K562 (cell line): ENCODE data around the gene SH3RF1. TPM values are rescaled to one million over a fixed set of nuclear protein-coding genes. Genes with fewer than 3 reads are reported as not detected.
A peak's percentile ranks its signal among the peaks of the same experiment; 100 is the strongest.

ENCODE experiments used
- ATAC-seq: fragments of 200-7000 bp; cut with Tn5 transposase; 3 replicates; pipeline ENCODE4 v1.9.1; 2020; ENCODE audit warnings: moderate library complexity
- BruUV-seq: library from RNA; stranded (reverse); fragments of 400-500 nt; replicated peaks from 2 replicates; lab custom pipeline; 2021; lab: Mats Ljungman, UMichigan
- CTCF ChIA-PET: fragments of 300-600 bp; formaldehyde crosslinking; extraction: SDS; loops from one replicate; lab custom pipeline; 2021; ENCODE audit warnings: low intra/inter-chr PET ratio; lab: Yijun Ruan, JAX
- POLR2A ChIA-PET: fragments of 300-600, 350-650 bp; sonication (Branson Sonifier 250); formaldehyde crosslinking; extraction: SDS; loops from one replicate; lab custom pipeline; 2021; ENCODE audit warnings: antibody characterized with exemption, inconsistent platforms; lab: Yijun Ruan, JAX
- DNase-seq, 4 experiments: peaks; one replicate each; pipeline versions ENCODE4 v3.0.0 to v3.0.0-alpha.2; 2011 to 2018; ENCODE audit warnings: low spot score in 3 of 4, mixed read lengths in 3 of 4; ENCODE audit errors: extremely low read depth in 1 of 4
- FAIRE-seq: peaks from 2 replicates; lab custom pipeline; 2011; peaks lifted over from hg19 to GRCh38; lab: Jason Lieb, UNC
- H2AFZ ChIP-seq: 2 replicates; pipeline ENCODE4 v1.6.0; 2011; ENCODE audit warnings: low read depth, low read length, control low read depth, inconsistent platforms
- H3K27ac ChIP-seq: fragments of 200-600 bp; 3 replicates; pipeline ENCODE4 v1.8.0; 2011; ENCODE audit warnings: low read depth, mild to moderate bottlenecking, control low read depth, inconsistent platforms, low read length, moderate library complexity, mixed read lengths; ENCODE audit errors: extremely low read depth
- H3K27me3 ChIP-seq, 2 experiments: fragments of 300-600 bp in 1 of 2; 2 replicates in 1 of 2; 3 replicates in 1 of 2; pipeline versions ENCODE4 v1.6.0 to v1.8.0; 2011; ENCODE audit warnings: inconsistent platforms in 2 of 2, low read length in 2 of 2, mild to moderate bottlenecking in 1 of 2, mixed read lengths in 1 of 2, moderate library complexity in 1 of 2; ENCODE audit not compliant: control insufficient read depth in 2 of 2, insufficient read depth in 2 of 2
- H3K36me3 ChIP-seq: fragments of 300-600 bp; 3 replicates; pipeline ENCODE4 v1.8.0; 2011; ENCODE audit warnings: mild to moderate bottlenecking, low read length, inconsistent platforms; ENCODE audit not compliant: control insufficient read depth, insufficient read depth
- H3K4me1 ChIP-seq, 2 experiments: fragments of 200-600 bp in 1 of 2; replicated peaks in 1 of 2; 2 replicates in 1 of 2; 3 replicates in 1 of 2; pipeline versions ENCODE4 v1.5.1 to v1.8.0; 2011; ENCODE audit warnings: inconsistent platforms in 2 of 2, low read length in 2 of 2, mild to moderate bottlenecking in 1 of 2, mixed read lengths in 1 of 2, moderate library complexity in 1 of 2; ENCODE audit not compliant: control insufficient read depth in 2 of 2, insufficient read depth in 2 of 2
- H3K4me2 ChIP-seq: 2 replicates; pipeline ENCODE4 v1.6.1; 2011; ENCODE audit warnings: low read length, control low read depth, inconsistent platforms, mixed read lengths; ENCODE audit not compliant: insufficient read depth
- H3K4me3 ChIP-seq: fragments of 200-600 bp; sonication (generic), shearing (Covaris generic); 2 replicates; pipeline ENCODE4 v1.5.1; 2016; ENCODE audit warnings: control low read depth, inconsistent platforms
- H3K79me2 ChIP-seq: fragments of 200-600 bp; 3 replicates; pipeline ENCODE4 v1.8.0; 2011; ENCODE audit warnings: low read length, inconsistent platforms; ENCODE audit not compliant: control insufficient read depth, insufficient read depth
- H3K9ac ChIP-seq, 2 experiments: 2 replicates each; pipeline versions ENCODE4 v1.6.0 to v1.6.1; 2011; ENCODE audit warnings: low read depth in 2 of 2, low read length in 2 of 2, control low read depth in 1 of 2, inconsistent platforms in 1 of 2, mild to moderate bottlenecking in 1 of 2, mixed read lengths in 1 of 2; ENCODE audit not compliant: insufficient read depth in 1 of 2
- H3K9me1 ChIP-seq: one replicate; pipeline ENCODE4 v1.6.0; 2011; ENCODE audit warnings: inconsistent platforms, mild to moderate bottlenecking, low read length, moderate library complexity; ENCODE audit not compliant: control insufficient read depth, insufficient read depth
- H3K9me3 ChIP-seq: replicated peaks from 2 replicates; pipeline ENCODE4 v1.5.1; 2011; ENCODE audit warnings: low read depth, low read length, inconsistent platforms; ENCODE audit not compliant: control insufficient read depth, insufficient read depth
- H4K20me1 ChIP-seq: replicated peaks from 2 replicates; pipeline ENCODE4 v1.6.1; 2011; ENCODE audit warnings: low read length, inconsistent platforms, mixed read lengths; ENCODE audit not compliant: control insufficient read depth, insufficient read depth
- ATF1 ChIP-seq, 2 experiments: fragments of 450-650 bp in 1 of 2; IDR thresholded peaks; 2 replicates each; pipeline ENCODE4 v1.6.1; 2016; ENCODE audit warnings: missing compliant biosample characterization in 1 of 2, missing genetic modification characterization in 1 of 2
- FUS ChIP-seq: fragments of 200-400 bp; formaldehyde crosslinking; optimal IDR thresholded peaks from 2 replicates; pipeline ENCODE3; 2017; ENCODE audit warnings: low read depth, low read length
- NR2C1 ChIP-seq, 2 experiments: fragments of 450-650 bp; IDR thresholded peaks; 2 replicates each; pipeline ENCODE4 v1.6.1; 2017; ENCODE audit warnings: mild to moderate bottlenecking in 2 of 2, antibody characterized with exemption in 1 of 2, inconsistent platforms in 1 of 2, missing compliant biosample characterization in 1 of 2, missing genetic modification characterization in 1 of 2
- NR2C2 ChIP-seq, 2 experiments: fragments of 200-800 bp in 1 of 2; sonication (Bioruptor generic) in 1 of 2; sonication (generic) in 1 of 2; formaldehyde crosslinking in 1 of 2; IDR thresholded peaks; 2 replicates each; pipeline versions ENCODE4 v1.6.1 to v1.8.0; 2016 to 2022; ENCODE audit warnings: mild to moderate bottlenecking in 1 of 2, missing compliant biosample characterization in 1 of 2, missing genetic modification characterization in 1 of 2, missing genetic modification reagents in 1 of 2
- ZNF12 ChIP-seq: sonication (generic); formaldehyde crosslinking; IDR thresholded peaks from 2 replicates; pipeline ENCODE4 v1.4.0; 2020; ENCODE audit warnings: mild to moderate bottlenecking, missing genetic modification reagents
- ZNF584 ChIP-seq: fragments of 200-800 bp; sonication (Bioruptor generic); IDR thresholded peaks from 2 replicates; pipeline ENCODE4 v1.6.1; 2016; ENCODE audit warnings: low read depth, mild to moderate bottlenecking, missing genetic modification characterization, missing compliant biosample characterization
- WGBS: fragments of 100-300 bp; shearing (Covaris generic); methylation state at CpG from one replicate; pipeline ENCODE4 v1.1.6; 2016; ENCODE audit warnings: low coverage, mixed read lengths; ENCODE audit not compliant: insufficient coverage; ENCODE audit errors: missing lambda C conversion rate; 5-methylcytosine and 5-hydroxymethylcytosine counted together
- in situ Hi-C: fragments of 300-500 bp; cut with MboI; formaldehyde crosslinking; loops from 4 replicates; pipeline ENCODE4 v1.15.0; 2018; ENCODE audit warnings: inconsistent platforms, mixed read lengths
- intact Hi-C: fragments of 100-400 bp; cut with micrococcal nuclease; formaldehyde crosslinking; loops from 2 replicates; pipeline ENCODE4 v1.14.2; 2022
- polyA plus RNA-seq, 8 experiments: library from polyadenylated mRNA; depleted of rRNA in 4 of 8; stranded (reverse) in 5 of 8; unstranded in 3 of 8; fragments of >200 nt; fragmentation: Nextera tagmentation in 2 of 8; fragmentation: Illumina TruSeq in 1 of 8; extraction: Ambion mirVana in 2 of 8; extraction: Trizol in 1 of 8; gene quantifications; 2 replicates each; pipeline versions ENCODE4 v1.2.1 to v1.2.3, GENCODE V29; 2011 to 2014; ENCODE audit warnings: inconsistent platforms in 1 of 8, missing spikeins in 1 of 8
- total RNA-seq, 7 experiments: library from RNA; depleted of rRNA in 6 of 7; stranded (reverse); fragments of >200 nt in 6 of 7; fragmentation: Illumina TruSeq in 2 of 7; extraction: Trizol in 2 of 7; gene quantifications; 2 replicates each; pipeline versions ENCODE4 v1.2.1 to v1.2.3, GENCODE V29; 2011 to 2021; ENCODE audit warnings: low replicate concordance in 1 of 7
- TF ChIP-seq, protein P1 (sequence below), 2 experiments: fragments of 450-650 bp in 1 of 2; IDR thresholded peaks; 2 replicates each; pipeline ENCODE4 v1.6.1; 2011 to 2017; ENCODE audit warnings: low read depth in 2 of 2, antibody characterized with exemption in 1 of 2, borderline replicate concordance in 1 of 2, low read length in 1 of 2, mild to moderate bottlenecking in 1 of 2, mixed read lengths in 1 of 2; ENCODE audit not compliant: control insufficient read depth in 1 of 2
- TF ChIP-seq, protein P2 (sequence below), 2 experiments: fragments of 450-650 bp in 1 of 2; sonication (generic) in 1 of 2; formaldehyde crosslinking; conservative IDR thresholded peaks; 2 replicates each; pipeline versions ENCODE4 v1.4.0 to v1.8.1; 2020 to 2022; ENCODE audit warnings: mild to moderate bottlenecking in 1 of 2, missing genetic modification reagents in 1 of 2
- TF ChIP-seq, protein P3 (sequence below), 2 experiments: fragments of 200-800 bp in 1 of 2; sonication (Bioruptor generic) in 1 of 2; sonication (generic) in 1 of 2; formaldehyde crosslinking in 1 of 2; IDR thresholded peaks in 1 of 2; conservative IDR thresholded peaks in 1 of 2; 2 replicates each; pipeline versions ENCODE4 v1.5.0 to v1.6.1; 2016 to 2020; ENCODE audit warnings: missing compliant biosample characterization in 1 of 2, missing genetic modification characterization in 1 of 2, missing genetic modification reagents in 1 of 2

SH3RF1 gene
- total and polyA plus RNA-seq, 9 of the 15 experiments (the other 6 are each of a cell fraction or from before 2014, with no cell fraction given) = 0.04 to 0.16 (median 0.11) TPM; not detected in 6

DNA sequence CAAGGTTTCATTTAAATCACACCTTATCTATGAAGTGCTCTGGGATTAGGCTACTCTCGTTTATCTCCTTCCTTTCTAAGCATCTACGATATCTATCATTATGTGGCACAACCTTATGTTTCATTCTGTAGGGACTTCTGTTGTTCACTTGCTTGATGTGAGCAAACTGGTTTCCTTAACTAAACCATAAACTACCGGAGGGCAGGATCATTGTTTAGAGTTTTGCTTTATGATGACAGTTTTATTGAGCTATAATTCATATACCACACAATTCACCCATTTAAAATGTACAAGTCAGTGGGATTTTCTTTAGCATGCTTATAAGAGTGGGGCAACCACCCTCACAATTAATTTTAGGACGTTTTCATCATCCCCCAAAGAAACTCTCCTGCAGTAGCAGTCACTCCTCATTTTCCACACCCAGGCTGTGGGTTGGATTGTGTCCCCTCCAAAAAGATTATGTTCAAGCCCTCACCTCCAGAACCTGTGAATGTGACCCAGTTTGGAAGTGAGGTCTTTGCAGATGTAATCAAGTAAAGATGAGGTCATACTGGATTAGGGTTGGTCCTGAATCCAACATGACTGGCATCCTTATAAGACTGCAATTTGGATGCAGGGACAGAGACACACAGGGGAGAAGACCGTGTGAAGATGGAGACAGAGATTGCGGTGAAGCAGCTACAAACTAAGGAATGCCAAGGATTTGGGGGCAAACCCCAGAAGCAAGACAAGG, 42.1 kb upstream of the SH3RF1 start:
- BruUV-seq = no TSS peak
- no peak overlapping the region for H3K4me2 ChIP-seq
- H3K4me3 ChIP-seq = no peak overlapping the region
- no peaks in the 10 kb centered on the region for H3K36me3 ChIP-seq
- peak; percentile 40 for FAIRE-seq
- in situ Hi-C loops = no loop called here
- H4K20me1 ChIP-seq = no peaks in the 10 kb centered on the region
- H3K9ac ChIP-seq = no peak overlapping the region
- no peak overlapping the region for H3K27ac ChIP-seq
- no peaks in the 10 kb centered on the region for H3K9me3 ChIP-seq
- POLR2A ChIA-PET = no interaction called here
- no peaks in the 10 kb centered on the region for H3K79me2 ChIP-seq
- CTCF ChIA-PET = no interaction called here
- no peak for DNase-seq
- no peak overlapping the region for H2AFZ ChIP-seq
- H3K9me1 ChIP-seq = no peaks in the 10 kb centered on the region
- H3K27me3 ChIP-seq = no peaks in the 10 kb centered on the region; a peak in 2 of 5 replicates
- no peak for ATAC-seq
- 2% methylated on average over 6 of the region's 6 CpGs for WGBS
- intact Hi-C loops = loop anchor here (10.0 kb wide), 2 partner anchors 288 to 388 kb away; no protein-coding TSS in a partner anchor
- no peaks in the 10 kb centered on the region for H3K4me1 ChIP-seq
- TF ChIP-seq NR2C1 (IDR thresholded peaks at IDR 0.05) = no peak
- TF ChIP-seq NR2C1 (tag; IDR thresholded peaks at IDR 0.05) = no peak
- TF ChIP-seq ATF1 (CRISPR knock-in tag; IDR thresholded peaks at IDR 0.05) = no peak
- no peak for TF ChIP-seq ATF1 (tag; IDR thresholded peaks at IDR 0.05)
- TF ChIP-seq FUS = no peak
- TF ChIP-seq, protein P1, sequence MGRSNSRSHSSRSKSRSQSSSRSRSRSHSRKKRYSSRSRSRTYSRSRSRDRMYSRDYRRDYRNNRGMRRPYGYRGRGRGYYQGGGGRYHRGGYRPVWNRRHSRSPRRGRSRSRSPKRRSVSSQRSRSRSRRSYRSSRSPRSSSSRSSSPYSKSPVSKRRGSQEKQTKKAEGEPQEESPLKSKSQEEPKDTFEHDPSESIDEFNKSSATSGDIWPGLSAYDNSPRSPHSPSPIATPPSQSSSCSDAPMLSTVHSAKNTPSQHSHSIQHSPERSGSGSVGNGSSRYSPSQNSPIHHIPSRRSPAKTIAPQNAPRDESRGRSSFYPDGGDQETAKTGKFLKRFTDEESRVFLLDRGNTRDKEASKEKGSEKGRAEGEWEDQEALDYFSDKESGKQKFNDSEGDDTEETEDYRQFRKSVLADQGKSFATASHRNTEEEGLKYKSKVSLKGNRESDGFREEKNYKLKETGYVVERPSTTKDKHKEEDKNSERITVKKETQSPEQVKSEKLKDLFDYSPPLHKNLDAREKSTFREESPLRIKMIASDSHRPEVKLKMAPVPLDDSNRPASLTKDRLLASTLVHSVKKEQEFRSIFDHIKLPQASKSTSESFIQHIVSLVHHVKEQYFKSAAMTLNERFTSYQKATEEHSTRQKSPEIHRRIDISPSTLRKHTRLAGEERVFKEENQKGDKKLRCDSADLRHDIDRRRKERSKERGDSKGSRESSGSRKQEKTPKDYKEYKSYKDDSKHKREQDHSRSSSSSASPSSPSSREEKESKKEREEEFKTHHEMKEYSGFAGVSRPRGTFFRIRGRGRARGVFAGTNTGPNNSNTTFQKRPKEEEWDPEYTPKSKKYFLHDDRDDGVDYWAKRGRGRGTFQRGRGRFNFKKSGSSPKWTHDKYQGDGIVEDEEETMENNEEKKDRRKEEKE (IDR thresholded peaks at IDR 0.05; ENCODE audit: borderline replicate concordance in 1 of 2, control insufficient read depth in 1 of 2, low read depth in 2 of 2, low read length in 1 of 2) = no peak
- TF ChIP-seq, protein P2, sequence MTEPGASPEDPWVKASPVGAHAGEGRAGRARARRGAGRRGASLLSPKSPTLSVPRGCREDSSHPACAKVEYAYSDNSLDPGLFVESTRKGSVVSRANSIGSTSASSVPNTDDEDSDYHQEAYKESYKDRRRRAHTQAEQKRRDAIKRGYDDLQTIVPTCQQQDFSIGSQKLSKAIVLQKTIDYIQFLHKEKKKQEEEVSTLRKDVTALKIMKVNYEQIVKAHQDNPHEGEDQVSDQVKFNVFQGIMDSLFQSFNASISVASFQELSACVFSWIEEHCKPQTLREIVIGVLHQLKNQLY (CRISPR knock-in tag; conservative IDR thresholded peaks at IDR 0.05) = no peak
- no peak for TF ChIP-seq ZNF12 (CRISPR knock-in tag)
- no peak for TF ChIP-seq ZNF584 (CRISPR knock-in tag)
- TF ChIP-seq, protein P3, sequence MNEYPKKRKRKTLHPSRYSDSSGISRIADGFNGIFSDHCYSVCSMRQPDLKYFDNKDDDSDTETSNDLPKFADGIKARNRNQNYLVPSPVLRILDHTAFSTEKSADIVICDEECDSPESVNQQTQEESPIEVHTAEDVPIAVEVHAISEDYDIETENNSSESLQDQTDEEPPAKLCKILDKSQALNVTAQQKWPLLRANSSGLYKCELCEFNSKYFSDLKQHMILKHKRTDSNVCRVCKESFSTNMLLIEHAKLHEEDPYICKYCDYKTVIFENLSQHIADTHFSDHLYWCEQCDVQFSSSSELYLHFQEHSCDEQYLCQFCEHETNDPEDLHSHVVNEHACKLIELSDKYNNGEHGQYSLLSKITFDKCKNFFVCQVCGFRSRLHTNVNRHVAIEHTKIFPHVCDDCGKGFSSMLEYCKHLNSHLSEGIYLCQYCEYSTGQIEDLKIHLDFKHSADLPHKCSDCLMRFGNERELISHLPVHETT (CRISPR knock-in tag; conservative IDR thresholded peaks at IDR 0.05 in 1 of 2, IDR thresholded peaks at IDR 0.05 in 1 of 2) = no peak
- TF ChIP-seq NR2C2 (CRISPR knock-in tag; IDR thresholded peaks at IDR 0.05) = no peak
- TF ChIP-seq NR2C2 (tag; IDR thresholded peaks at IDR 0.05) = no peak
